H9 (cell line): Measurements from ENCODE around the gene FSTL4. TPM values are rescaled to one million over a fixed set of nuclear protein-coding genes. Genes with fewer than 3 reads are reported as not detected.

Experiments
- DNase-seq: peaks from one replicate; pipeline ENCODE4 v3.0.0-alpha.2; 2017
- H2AFZ ChIP-seq: one replicate; pipeline ENCODE4 v1.6.1; 2013; ENCODE audit warnings: mild to moderate bottlenecking, low read length, control low read depth, moderate library complexity
- H2AK5ac ChIP-seq: 2 replicates; pipeline ENCODE4 v1.6.1; 2013; ENCODE audit warnings: low read length, control low read depth, mixed read lengths; ENCODE audit not compliant: insufficient read length
- H2BK120ac ChIP-seq: one replicate; pipeline ENCODE4 v1.6.1; 2013; ENCODE audit warnings: low read depth, mild to moderate bottlenecking, low read length, control low read depth, inconsistent platforms; ENCODE audit not compliant: poor library complexity, severe bottlenecking
- H2BK12ac ChIP-seq: 2 replicates; pipeline ENCODE4 v1.6.1; 2013; ENCODE audit warnings: low read length, control low read depth, mixed read lengths, low read depth; ENCODE audit not compliant: insufficient read length
- H2BK15ac ChIP-seq: 2 replicates; pipeline ENCODE4 v1.6.1; 2013; ENCODE audit warnings: low read depth, low read length, control low read depth
- H2BK20ac ChIP-seq: one replicate; pipeline ENCODE4 v1.6.1; 2013; ENCODE audit warnings: low read depth, mild to moderate bottlenecking, low read length, control low read depth, inconsistent platforms; ENCODE audit not compliant: poor library complexity, severe bottlenecking
- H2BK5ac ChIP-seq: 2 replicates; pipeline ENCODE4 v1.6.1; 2013; ENCODE audit warnings: low read length, control low read depth, mixed read lengths; ENCODE audit not compliant: insufficient read length
- H3K14ac ChIP-seq: 2 replicates; pipeline ENCODE4 v1.6.1; 2013; ENCODE audit warnings: low read length, control low read depth; ENCODE audit not compliant: insufficient read depth
- H3K18ac ChIP-seq: 2 replicates; pipeline ENCODE4 v1.6.1; 2013; ENCODE audit warnings: low read depth, mild to moderate bottlenecking, mixed read lengths, low read length, control low read depth; ENCODE audit not compliant: insufficient read length
- H3K23ac ChIP-seq: 2 replicates; pipeline ENCODE4 v1.6.1; 2013; ENCODE audit warnings: low read length, control low read depth, mixed read lengths, low read depth; ENCODE audit not compliant: insufficient read length
- H3K23me2 ChIP-seq: 2 replicates; pipeline ENCODE4 v1.6.1; 2013; ENCODE audit warnings: low read depth, mild to moderate bottlenecking, mixed read lengths, low read length, control low read depth; ENCODE audit not compliant: insufficient read length, poor library complexity, severe bottlenecking
- H3K27ac ChIP-seq: 2 replicates; pipeline ENCODE4 v1.5.1; 2013; ENCODE audit warnings: low read length, control low read depth, mixed read lengths, low read depth; ENCODE audit not compliant: insufficient read length
- H3K27me3 ChIP-seq: 2 replicates; pipeline ENCODE4 v1.6.1; 2013; ENCODE audit warnings: low read length, control low read depth, inconsistent platforms; ENCODE audit not compliant: insufficient read depth
- H3K4ac ChIP-seq: 2 replicates; pipeline ENCODE4 v1.6.1; 2013; ENCODE audit warnings: low read depth, mild to moderate bottlenecking, control low read depth, inconsistent platforms, low read length, moderate library complexity
- H3K4me1 ChIP-seq: 2 replicates; pipeline ENCODE4 v1.6.1; 2013; ENCODE audit warnings: low read length, control low read depth, inconsistent platforms; ENCODE audit not compliant: insufficient read depth
- H3K4me2 ChIP-seq: 2 replicates; pipeline ENCODE4 v1.6.1; 2013; ENCODE audit warnings: low read length, control low read depth, mixed read lengths; ENCODE audit not compliant: insufficient read length, insufficient read depth
- H3K56ac ChIP-seq: 2 replicates; pipeline ENCODE4 v1.6.1; 2013; ENCODE audit warnings: low read depth, mild to moderate bottlenecking, mixed read lengths, low read length, control low read depth; ENCODE audit not compliant: insufficient read length
- H3K79me1 ChIP-seq: 2 replicates; pipeline ENCODE4 v1.6.1; 2013; ENCODE audit warnings: low read depth, mild to moderate bottlenecking, moderate library complexity, low read length, control low read depth, inconsistent platforms; ENCODE audit not compliant: insufficient read depth, poor library complexity, severe bottlenecking
- H3K79me2 ChIP-seq: 2 replicates; pipeline ENCODE4 v1.6.1; 2013; ENCODE audit warnings: low read length, control low read depth, inconsistent platforms; ENCODE audit not compliant: insufficient read depth
- H3K9ac ChIP-seq: 2 replicates; pipeline ENCODE4 v1.6.1; 2013; ENCODE audit warnings: low read length, control low read depth, mixed read lengths; ENCODE audit not compliant: insufficient read length; ENCODE audit errors: extremely low read depth
- H3K9me3 ChIP-seq: one replicate; pipeline ENCODE4 v1.6.1; 2013; ENCODE audit warnings: low read depth, low read length, inconsistent platforms; ENCODE audit not compliant: control insufficient read depth
- H3T11ph ChIP-seq: one replicate; pipeline ENCODE4 v1.6.1; 2013; ENCODE audit warnings: mild to moderate bottlenecking, low read length, control low read depth, inconsistent platforms
- H4K20me1 ChIP-seq: one replicate; pipeline ENCODE4 v1.6.1; 2013; ENCODE audit not compliant: control insufficient read depth, insufficient read length, insufficient read depth
- H4K5ac ChIP-seq: 2 replicates; pipeline ENCODE4 v1.6.1; 2013; ENCODE audit warnings: low read depth, mild to moderate bottlenecking, mixed read lengths, low read length, control low read depth; ENCODE audit not compliant: insufficient read length
- H4K8ac ChIP-seq: replicated peaks from 2 replicates; pipeline ENCODE4 v1.6.1; 2013; ENCODE audit warnings: low read length, control low read depth, mixed read lengths, low read depth; ENCODE audit not compliant: insufficient read length
- H4K91ac ChIP-seq: 2 replicates; pipeline ENCODE4 v1.6.1; 2013; ENCODE audit warnings: low read depth, mild to moderate bottlenecking, moderate library complexity, mixed read lengths, low read length, control low read depth; ENCODE audit not compliant: insufficient read length
- H3K27ac Mint-ChIP-seq, 3 experiments: 2 replicates in 2 of 3; 3 replicates in 1 of 3; pipeline ENCODE4 v1.8.0; 2020 to 2021; ENCODE audit warnings: mixed read lengths in 3 of 3, mild to moderate bottlenecking in 1 of 3, moderate library complexity in 1 of 3
- H3K27me3 Mint-ChIP-seq: 2 replicates; pipeline ENCODE4 v1.8.0; 2021; ENCODE audit warnings: low read depth, mild to moderate bottlenecking, moderate library complexity, mixed read lengths
- H3K36me3 Mint-ChIP-seq, 3 experiments: 2 replicates in 2 of 3; 3 replicates in 1 of 3; pipeline ENCODE4 v1.8.0; 2020 to 2021; ENCODE audit warnings: low read depth in 3 of 3, mixed read lengths in 3 of 3; ENCODE audit not compliant: insufficient read depth in 1 of 3
- H3K4me1 Mint-ChIP-seq, 2 experiments: 2 replicates each; pipeline ENCODE4 v1.8.0; 2020; ENCODE audit warnings: mixed read lengths in 2 of 2
- H3K4me3 Mint-ChIP-seq, 2 experiments: 2 replicates in 1 of 2; 3 replicates in 1 of 2; pipeline ENCODE4 v1.8.0; 2020 to 2021; ENCODE audit warnings: mild to moderate bottlenecking in 2 of 2, mixed read lengths in 2 of 2, moderate library complexity in 1 of 2
- H3K9me3 Mint-ChIP-seq, 2 experiments: 2 replicates in 1 of 2; 3 replicates in 1 of 2; pipeline ENCODE4 v1.8.0; 2020; ENCODE audit warnings: mild to moderate bottlenecking in 2 of 2, mixed read lengths in 2 of 2, moderate library complexity in 1 of 2
- WGBS: extraction: QIAGEN DNeasy Blood & Tissue Kit; methylation state at CpG from one replicate; pipeline ENCODE4 v1.1.7; 2013; ENCODE audit warnings: missing lambda C conversion rate, low lambda C conversion rate, mixed read lengths; ENCODE audit not compliant: insufficient read length; ENCODE audit errors: extremely low coverage; 5-methylcytosine and 5-hydroxymethylcytosine counted together
- total RNA-seq: library from RNA; stranded (reverse); gene quantifications from 2 replicates; pipeline ENCODE4 v1.2.1, GENCODE V29; 2021
- TF ChIP-seq, protein P1 (sequence below): fragments of 200-600 bp; sonication (generic); conservative IDR thresholded peaks from 3 replicates; pipeline ENCODE4 v1.8.0; 2021; ENCODE audit warnings: antibody characterized with exemption, mild to moderate bottlenecking

Gene FSTL4
- total RNA-seq, 1 experiment from 2014 or later, result 5.7 TPM

DNA sequence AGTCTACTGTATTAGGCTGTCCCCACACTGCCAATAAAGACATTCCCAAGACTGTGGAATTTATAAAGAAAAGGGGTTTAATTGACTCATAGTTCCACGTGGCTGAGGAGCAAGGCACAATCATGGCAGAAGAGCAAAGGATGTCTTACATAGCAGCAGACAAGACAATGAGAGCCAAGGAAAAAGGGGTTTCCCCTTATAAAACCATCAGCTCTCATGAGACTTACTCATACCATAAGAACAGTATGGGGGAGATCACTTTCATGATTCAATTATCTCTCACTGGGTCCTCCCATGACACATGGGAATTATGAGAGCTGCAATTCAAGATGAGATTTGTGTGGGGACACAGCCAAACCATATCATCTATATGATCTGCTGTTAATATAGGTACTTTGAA is 14.8 kb upstream of the FSTL4 start:
- DNase-seq, result no peak
- no peak overlapping the region for H3K14ac ChIP-seq
- no peak overlapping the region for H2BK12ac ChIP-seq
- no peak overlapping the region for H3K23ac ChIP-seq
- Mint-ChIP-seq H3K4me1 (no peaks in the 10 kb centered on the region), H3K9me3 (no peaks in the 10 kb centered on the region; a peak in 1 of 5 replicates), H3K27me3 (peaks cover 10% of the 10 kb centered on the region), H3K27ac (no peak overlapping the region), H3K36me3 (no peaks in the 10 kb centered on the region), H3K4me3 (no peak overlapping the region)
- no peaks in the 10 kb centered on the region for H3K23me2 ChIP-seq
- no peak overlapping the region for H3K4me2 ChIP-seq
- no peak overlapping the region for H2AFZ ChIP-seq
- H2BK20ac ChIP-seq, result no peak overlapping the region
- no peaks in the 10 kb centered on the region for H3K79me1 ChIP-seq
- WGBS, result no CpG with 5 or more reads among the region's 1 CpG
- H3K9ac ChIP-seq, result no peak overlapping the region
- no peak overlapping the region for H3K56ac ChIP-seq
- H2BK120ac ChIP-seq, result no peak overlapping the region
- no peak overlapping the region for H3K27ac ChIP-seq
- no peak overlapping the region for H4K91ac ChIP-seq
- H2BK5ac ChIP-seq, result no peak overlapping the region
- no peak overlapping the region for H2AK5ac ChIP-seq
- H4K8ac ChIP-seq, result no peak overlapping the region
- no peak overlapping the region for H2BK15ac ChIP-seq
- no peak overlapping the region for H3T11ph ChIP-seq
- no peak overlapping the region for H4K5ac ChIP-seq
- TF ChIP-seq, protein P1, sequence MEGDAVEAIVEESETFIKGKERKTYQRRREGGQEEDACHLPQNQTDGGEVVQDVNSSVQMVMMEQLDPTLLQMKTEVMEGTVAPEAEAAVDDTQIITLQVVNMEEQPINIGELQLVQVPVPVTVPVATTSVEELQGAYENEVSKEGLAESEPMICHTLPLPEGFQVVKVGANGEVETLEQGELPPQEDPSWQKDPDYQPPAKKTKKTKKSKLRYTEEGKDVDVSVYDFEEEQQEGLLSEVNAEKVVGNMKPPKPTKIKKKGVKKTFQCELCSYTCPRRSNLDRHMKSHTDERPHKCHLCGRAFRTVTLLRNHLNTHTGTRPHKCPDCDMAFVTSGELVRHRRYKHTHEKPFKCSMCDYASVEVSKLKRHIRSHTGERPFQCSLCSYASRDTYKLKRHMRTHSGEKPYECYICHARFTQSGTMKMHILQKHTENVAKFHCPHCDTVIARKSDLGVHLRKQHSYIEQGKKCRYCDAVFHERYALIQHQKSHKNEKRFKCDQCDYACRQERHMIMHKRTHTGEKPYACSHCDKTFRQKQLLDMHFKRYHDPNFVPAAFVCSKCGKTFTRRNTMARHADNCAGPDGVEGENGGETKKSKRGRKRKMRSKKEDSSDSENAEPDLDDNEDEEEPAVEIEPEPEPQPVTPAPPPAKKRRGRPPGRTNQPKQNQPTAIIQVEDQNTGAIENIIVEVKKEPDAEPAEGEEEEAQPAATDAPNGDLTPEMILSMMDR, result no peak
- H3K18ac ChIP-seq, result no peak overlapping the region
- no peaks in the 10 kb centered on the region for H3K4me1 ChIP-seq
- H3K79me2 ChIP-seq, result no peaks in the 10 kb centered on the region
- no peaks in the 10 kb centered on the region for H4K20me1 ChIP-seq
- no peaks in the 10 kb centered on the region for H3K9me3 ChIP-seq
- H3K4ac ChIP-seq, result no peak overlapping the region
- H3K27me3 ChIP-seq, result no peaks in the 10 kb centered on the region
